ENCODE results near the gene CRACDL. TPM values are rescaled to one million over a fixed set of nuclear protein-coding genes. Genes with fewer than 3 reads are reported as not detected.

CRACDL gene
- total RNA-seq, 2 experiments from 2014 or later = 0.18 to 0.97 TPM

DNA sequence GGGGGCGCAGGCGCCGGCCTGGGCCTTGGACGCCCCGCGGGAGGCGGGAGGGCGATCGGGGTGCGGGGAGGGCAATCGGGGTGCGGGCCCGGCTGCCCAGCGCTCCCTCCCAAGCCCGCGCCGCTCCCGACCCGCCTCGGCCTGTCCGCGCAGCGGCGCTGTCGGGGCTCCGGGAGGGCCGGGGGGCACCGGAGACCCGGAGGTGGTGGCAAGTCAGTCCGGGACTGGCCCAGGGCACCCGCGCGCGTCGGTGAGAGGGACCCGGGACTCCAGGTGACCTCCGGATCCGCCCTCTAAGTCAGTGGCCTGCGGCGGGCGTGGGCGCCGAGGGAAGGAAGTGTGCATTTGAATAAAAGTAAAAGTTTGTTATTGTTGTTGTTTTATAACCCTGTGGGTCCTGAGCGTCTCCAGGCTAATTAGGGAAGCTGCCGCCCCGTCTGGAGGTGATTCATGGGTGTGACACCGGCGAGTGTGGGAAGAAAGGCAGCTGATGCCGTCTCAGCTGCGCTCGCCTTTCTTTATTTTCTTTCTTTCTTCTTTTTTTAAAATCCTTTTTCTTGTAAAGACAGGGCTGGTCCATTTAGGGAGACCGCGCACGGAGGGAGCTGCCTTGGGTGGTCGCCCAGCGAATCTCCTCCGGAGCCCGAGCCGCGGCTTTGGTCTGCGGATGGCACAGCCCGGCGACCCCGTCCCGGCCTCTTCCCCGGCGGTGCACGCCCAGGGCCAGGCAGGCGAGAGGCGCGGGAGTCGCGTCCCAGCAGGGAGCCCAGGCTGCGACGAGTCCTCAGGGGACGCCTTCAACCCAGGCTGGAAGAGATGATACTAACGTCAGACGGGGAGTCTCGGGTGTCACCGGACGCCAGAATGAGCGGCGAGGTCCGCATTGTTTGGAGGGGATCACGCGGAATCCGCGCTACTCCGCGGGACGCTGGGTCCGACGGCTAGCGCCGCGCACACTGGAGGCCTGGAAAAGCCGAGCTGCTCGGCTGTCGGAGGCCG lies 627 bp upstream of the CRACDL start:
- CTCF ChIA-PET = no interaction called here
- Mint-ChIP-seq H3K9me3 (ENCODE audit: insufficient read depth) (no peaks in the 10 kb centered on the region), H3K27ac (no peak overlapping the region), H3K4me1 (ENCODE audit: low read depth) (peaks cover 7% of the 10 kb centered on the region), H3K27me3 (ENCODE audit: low read depth) (peaks cover 65% of the 10 kb centered on the region), H3K36me3 (ENCODE audit: low read depth) (no peaks in the 10 kb centered on the region), H3K4me3 (peak overlapping the region; percentile 55)
- peak; percentile 31 for DNase-seq
- POLR2A ChIA-PET = no interaction called here
- ATAC-seq = peak; percentile 62

GRCh38 chr2:98935111-98935770 lies 784 bp downstream of the CRACDL start:
- no peaks in the 10 kb centered on the region for H3K36me3 Mint-ChIP-seq (ENCODE audit: low read depth)
- H3K4me3 Mint-ChIP-seq = peak overlapping the region; percentile 37
- DNase-seq (no peak), ATAC-seq (no peak)
- H3K27me3 Mint-ChIP-seq (ENCODE audit: low read depth) = peaks cover 61% of the 10 kb centered on the region
- H3K4me1 Mint-ChIP-seq (ENCODE audit: low read depth) = peaks cover 7% of the 10 kb centered on the region
- POLR2A ChIA-PET = no interaction called here
- no peak overlapping the region for H3K27ac Mint-ChIP-seq
- no peaks in the 10 kb centered on the region for H3K9me3 Mint-ChIP-seq (ENCODE audit: insufficient read depth)
- CTCF ChIA-PET = no interaction called here

DNA sequence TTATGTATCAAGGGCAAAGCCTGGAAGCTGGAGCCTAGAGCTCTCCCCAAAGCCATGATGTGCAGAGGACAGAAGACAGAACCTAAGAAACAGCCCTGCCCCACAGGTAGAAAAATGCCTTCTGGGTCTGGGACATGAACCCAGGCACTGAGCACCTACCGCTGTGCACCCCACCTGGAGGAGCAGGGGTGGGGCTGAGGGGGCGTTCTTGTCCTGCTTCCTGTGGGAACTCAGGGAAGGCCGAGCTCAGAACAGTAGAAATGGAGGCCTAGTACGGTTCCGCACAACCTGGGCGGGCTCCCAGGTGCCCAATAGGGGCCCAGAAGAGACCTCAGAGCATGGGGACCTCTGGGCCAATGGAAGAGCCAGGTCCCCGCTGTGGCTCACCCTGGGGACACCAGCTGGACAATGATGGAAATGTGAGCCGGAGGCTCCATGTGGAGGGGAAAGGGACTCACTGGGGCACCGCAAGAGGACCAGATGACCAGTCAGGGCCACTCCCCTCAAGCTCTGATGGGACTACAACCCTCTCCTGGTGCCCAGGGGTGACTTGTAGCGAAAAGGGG lies 3.2 kb downstream of the CRACDL start:
- POLR2A ChIA-PET = no interaction called here

GRCh38 chr2:98932164-98932563 lies 3.9 kb downstream of the CRACDL start:
- H3K4me1 Mint-ChIP-seq (ENCODE audit: low read depth) = peaks cover 7% of the 10 kb centered on the region
- ATAC-seq (no peak), DNase-seq (no peak)
- ChIA-PET POLR2A (no interaction called here), CTCF (no interaction called here)
- H3K36me3 Mint-ChIP-seq (ENCODE audit: low read depth) = no peaks in the 10 kb centered on the region
- peaks cover 38% of the 10 kb centered on the region for H3K27me3 Mint-ChIP-seq (ENCODE audit: low read depth)
- no peaks in the 10 kb centered on the region for H3K9me3 Mint-ChIP-seq (ENCODE audit: insufficient read depth)
- H3K4me3 Mint-ChIP-seq = no peak overlapping the region
- no peak overlapping the region for H3K27ac Mint-ChIP-seq

More for the DNA sequence above, 3.2 kb downstream of the CRACDL start:
- Mint-ChIP-seq H3K4me3 (no peak overlapping the region), H3K27me3 (ENCODE audit: low read depth) (peaks cover 41% of the 10 kb centered on the region), H3K36me3 (ENCODE audit: low read depth) (no peaks in the 10 kb centered on the region), H3K9me3 (ENCODE audit: insufficient read depth) (no peaks in the 10 kb centered on the region), H3K27ac (no peak overlapping the region), H3K4me1 (ENCODE audit: low read depth) (peaks cover 7% of the 10 kb centered on the region)
- no peak for DNase-seq
- CTCF ChIA-PET = no interaction called here
- no peak for ATAC-seq

- Mint-ChIP-seq H3K27me3 (ENCODE audit: low read depth) (peaks cover 35% of the 10 kb centered on the region), H3K4me3 (no peak overlapping the region), H3K9me3 (ENCODE audit: insufficient read depth) (no peaks in the 10 kb centered on the region), H3K36me3 (ENCODE audit: low read depth) (no peaks in the 10 kb centered on the region), H3K27ac (no peak overlapping the region), H3K4me1 (ENCODE audit: low read depth) (peaks cover 5% of the 10 kb centered on the region)
- ATAC-seq (no peak), DNase-seq (no peak)
- CTCF ChIA-PET = no interaction called here
- POLR2A ChIA-PET = no interaction called here
Measured at GRCh38 chr2:98931596-98931995, 4.4 kb downstream of the CRACDL start.

GRCh38 chr2:98929920-98930319 lies 6.1 kb downstream of the CRACDL start:
- no peaks in the 10 kb centered on the region for H3K4me1 Mint-ChIP-seq (ENCODE audit: low read depth)
- CTCF ChIA-PET = no interaction called here
- H3K36me3 Mint-ChIP-seq (ENCODE audit: low read depth) = no peaks in the 10 kb centered on the region
- no peak for DNase-seq
- POLR2A ChIA-PET = no interaction called here
- H3K9me3 Mint-ChIP-seq (ENCODE audit: insufficient read depth) = no peaks in the 10 kb centered on the region
- no peak overlapping the region for H3K4me3 Mint-ChIP-seq
- peaks cover 30% of the 10 kb centered on the region for H3K27me3 Mint-ChIP-seq (ENCODE audit: low read depth)
- ATAC-seq = no peak
- H3K27ac Mint-ChIP-seq = no peak overlapping the region

- H3K9me3 Mint-ChIP-seq (ENCODE audit: insufficient read depth) = peaks cover 5% of the 10 kb centered on the region
Measured at GRCh38 chr2:98928242-98928641, 7.8 kb downstream of the CRACDL start.

GRCh38 chr2:98927027-98927426 lies 9.0 kb downstream of the CRACDL start:
- Mint-ChIP-seq H3K4me3 (no peak overlapping the region), H3K27me3 (ENCODE audit: low read depth) (peaks cover 17% of the 10 kb centered on the region), H3K9me3 (ENCODE audit: insufficient read depth) (peaks cover 6% of the 10 kb centered on the region), H3K4me1 (ENCODE audit: low read depth) (no peaks in the 10 kb centered on the region), H3K36me3 (ENCODE audit: low read depth) (no peaks in the 10 kb centered on the region), H3K27ac (no peak overlapping the region)
- ATAC-seq (no peak), DNase-seq (no peak)
- ChIA-PET CTCF (no interaction called here), POLR2A (no interaction called here)

More at GRCh38 chr2:98928242-98928641, 7.8 kb downstream of the CRACDL start:
- no peaks in the 10 kb centered on the region for H3K36me3 Mint-ChIP-seq (ENCODE audit: low read depth)
- peaks cover 20% of the 10 kb centered on the region for H3K27me3 Mint-ChIP-seq (ENCODE audit: low read depth)
- CTCF ChIA-PET = no interaction called here
- no peak for ATAC-seq
- no peaks in the 10 kb centered on the region for H3K4me1 Mint-ChIP-seq (ENCODE audit: low read depth)
- no peak overlapping the region for H3K27ac Mint-ChIP-seq
- POLR2A ChIA-PET = no interaction called here
- no peak for DNase-seq
- no peak overlapping the region for H3K4me3 Mint-ChIP-seq

DNA sequence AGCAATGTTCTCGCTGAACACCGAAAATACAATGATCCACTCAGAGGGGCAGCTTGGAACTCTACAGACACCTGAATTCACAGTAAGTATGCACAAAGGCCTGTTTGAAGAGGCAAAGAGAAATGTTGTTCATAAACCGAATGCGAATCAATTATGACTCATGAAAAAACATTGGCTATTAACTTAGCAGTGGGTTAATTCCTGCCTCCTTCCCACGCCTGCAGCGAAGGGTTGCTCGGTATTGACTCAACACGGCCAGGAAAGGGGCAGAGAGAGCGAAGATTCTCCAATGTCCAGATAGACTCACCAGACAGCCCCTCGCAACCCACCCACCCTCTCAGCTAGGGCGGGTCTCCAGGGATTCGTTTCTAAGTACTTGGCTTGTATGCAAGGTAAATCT lies 9.4 kb downstream of the CRACDL start:
- DNase-seq (no peak), ATAC-seq (no peak)
- Mint-ChIP-seq H3K27ac (no peak overlapping the region), H3K4me3 (no peak overlapping the region), H3K9me3 (ENCODE audit: insufficient read depth) (peaks cover 6% of the 10 kb centered on the region), H3K27me3 (ENCODE audit: low read depth) (peaks cover 17% of the 10 kb centered on the region), H3K4me1 (ENCODE audit: low read depth) (no peaks in the 10 kb centered on the region), H3K36me3 (ENCODE audit: low read depth) (no peaks in the 10 kb centered on the region)
- ChIA-PET POLR2A (no interaction called here), CTCF (no interaction called here)

GRCh38 chr2:98924910-98925309 lies 11.1 kb downstream of the CRACDL start:
- Mint-ChIP-seq H3K4me1 (ENCODE audit: low read depth) (no peaks in the 10 kb centered on the region), H3K9me3 (ENCODE audit: insufficient read depth) (peaks cover 6% of the 10 kb centered on the region), H3K27ac (no peak overlapping the region), H3K4me3 (no peak overlapping the region), H3K36me3 (ENCODE audit: low read depth) (no peaks in the 10 kb centered on the region), H3K27me3 (ENCODE audit: low read depth) (peaks cover 22% of the 10 kb centered on the region)
- POLR2A ChIA-PET = no interaction called here
- no peak for ATAC-seq
- no peak for DNase-seq
- CTCF ChIA-PET = no interaction called here

- Mint-ChIP-seq H3K27me3 (ENCODE audit: low read depth) (peaks cover 22% of the 10 kb centered on the region), H3K27ac (no peak overlapping the region), H3K9me3 (ENCODE audit: insufficient read depth) (peaks cover 6% of the 10 kb centered on the region), H3K36me3 (ENCODE audit: low read depth) (no peaks in the 10 kb centered on the region), H3K4me3 (no peak overlapping the region), H3K4me1 (ENCODE audit: low read depth) (no peaks in the 10 kb centered on the region)
- ChIA-PET POLR2A (no interaction called here), CTCF (no interaction called here)
- no peak for ATAC-seq
- no peak for DNase-seq
Measured at GRCh38 chr2:98924038-98924830, 11.8 kb downstream of the CRACDL start.
